CD4-positive, alpha-beta T cell treated with Interferon gamma for 1 hour (primary cell): ENCODE results near the gene SP2.

ENCODE experiments used
- DNase-seq: peaks from one replicate; pipeline ENCODE4 v3.0.0-alpha.2; 2020

The SP2 gene

GRCh38 chr17:47953909-47954308 lies 57.9 kb downstream of the SP2 start:
- no peak for DNase-seq

GRCh38 chr17:47955497-47956461 lies 59.7 kb downstream of the SP2 start:
- no peak for DNase-seq

- no peak for DNase-seq
Measured at GRCh38 chr17:47956791-47957590, 61.0 kb downstream of the SP2 start.

- no peak for DNase-seq
Measured at GRCh38 chr17:47957591-47958490, 61.8 kb downstream of the SP2 start, which contains the start of gene PRR15L. PRR15L (minus strand) TSS chr17:47957883; CDS start chr17:47953234, 4,649 bp downstream.

GRCh38 chr17:47959825-47960655 lies 64.0 kb downstream of the SP2 start:
- DNase-seq, result no peak

- no peak for DNase-seq
Measured at GRCh38 chr17:47961406-47961805, 65.4 kb downstream of the SP2 start.

GRCh38 chr17:47962901-47963300 lies 66.9 kb downstream of the SP2 start:
- no peak for DNase-seq

- DNase-seq, result no peak
Measured at GRCh38 chr17:47964856-47965255, 68.8 kb downstream of the SP2 start.

- no peak for DNase-seq
Measured at GRCh38 chr17:47966079-47966519, 70.1 kb downstream of the SP2 start.

GRCh38 chr17:47967607-47968252 lies 71.7 kb downstream of the SP2 start:
- no peak for DNase-seq

GRCh38 chr17:47968836-47969235 lies 72.8 kb downstream of the SP2 start:
- no peak for DNase-seq

- no peak for DNase-seq
Measured at GRCh38 chr17:47969930-47970724, 74.1 kb downstream of the SP2 start.

GRCh38 chr17:47970725-47971499 lies 74.9 kb downstream of the SP2 start, which contains the start of gene CDK5RAP3:
CDK5RAP3 (plus strand) TSS chr17:47971113; CDS start chr17:47971147, 34 bp downstream.
- peak; percentile 99 for DNase-seq

GRCh38 chr17:47973541-47973940 lies 77.5 kb downstream of the SP2 start:
- DNase-seq, result no peak

GRCh38 chr17:47975189-47975822 lies 79.3 kb downstream of the SP2 start:
- DNase-seq, result no peak

- no peak for DNase-seq
Measured at GRCh38 chr17:47975823-47976205, 79.8 kb downstream of the SP2 start.

- DNase-seq, result peak; percentile 51
Measured at GRCh38 chr17:47978324-47978723, 82.3 kb downstream of the SP2 start.
